Activated CD4-positive, alpha-beta T cell treated with anti-CD3 and anti-CD28 coated beads, Interleukin-2, amount 10 ng/mL, durations not matched to agents 24 days and 14 days (primary cell): ENCODE measurements around the gene ARL6IP5. TPM values are rescaled to one million over a fixed set of nuclear protein-coding genes. Genes with fewer than 3 reads are reported as not detected.
A peak's percentile ranks its signal among the peaks of the same experiment; 100 is the strongest.

ENCODE experiments used
- DNase-seq: peaks from one replicate; pipeline ENCODE4 v3.0.0; 2022
- H3K27ac Mint-ChIP-seq: one replicate; pipeline ENCODE4 v1.8.0; 2022; ENCODE audit warnings: mild to moderate bottlenecking, mixed read lengths
- H3K27me3 Mint-ChIP-seq: one replicate; pipeline ENCODE4 v1.8.0; 2022; ENCODE audit warnings: mixed read lengths
- H3K36me3 Mint-ChIP-seq: one replicate; pipeline ENCODE4 v1.8.0; 2022; ENCODE audit warnings: low read depth, mild to moderate bottlenecking, mixed read lengths
- H3K4me1 Mint-ChIP-seq: one replicate; pipeline ENCODE4 v1.8.0; 2021; ENCODE audit warnings: mixed read lengths
- H3K4me3 Mint-ChIP-seq: one replicate; pipeline ENCODE4 v1.8.0; 2022; ENCODE audit warnings: mild to moderate bottlenecking, moderate library complexity, mixed read lengths
- H3K9me3 Mint-ChIP-seq: one replicate; pipeline ENCODE4 v1.8.0; 2021; ENCODE audit warnings: mixed read lengths
- intact Hi-C: fragments of 100-400 bp; cut with micrococcal nuclease; formaldehyde crosslinking; loops from one replicate; pipeline ENCODE4 v1.15.1; 2023
- total RNA-seq: library from RNA; stranded (reverse); gene quantifications from 2 replicates; pipeline ENCODE4 v1.2.3, GENCODE V29; 2022

ARL6IP5 gene
- total RNA-seq, 1 donor from 2014 or later = 122 TPM

- peak overlapping the region; percentile 76 for H3K27ac Mint-ChIP-seq
- intact Hi-C loops = loop anchor here (1.0 to 5.0 kb wide), 6 partner anchors 15 to 1983 kb away; partner anchors contain the start of gene TMF1
- peaks cover 50% of the 10 kb centered on the region for H3K4me1 Mint-ChIP-seq
- DNase-seq = peak; percentile 77
- H3K9me3 Mint-ChIP-seq = no peaks in the 10 kb centered on the region
- H3K36me3 Mint-ChIP-seq = peaks cover 23% of the 10 kb centered on the region
- peak overlapping the region; percentile 90 for H3K4me3 Mint-ChIP-seq
- no peaks in the 10 kb centered on the region for H3K27me3 Mint-ChIP-seq
These were observed 5.2 kb upstream of the ARL6IP5 start for GRCh38 chr3:69079269-69080159.

GRCh38 chr3:69080233-69080920, 4.4 kb upstream of the ARL6IP5 start, which contains the start of gene UBA3:
Gene UBA3, minus strand, starts transcription at chr3:69080365. Its CDS starts 12 bp downstream, at chr3:69080353.
- Mint-ChIP-seq H3K4me1 (peaks cover 51% of the 10 kb centered on the region), H3K4me3 (peak within 1 kb of the TSS; percentile 90), H3K9me3 (no peaks in the 10 kb centered on the region), H3K27me3 (no peaks in the 10 kb centered on the region), H3K36me3 (peaks cover 23% of the 10 kb centered on the region), H3K27ac (peak within 1 kb of the TSS; percentile 95)
- DNase-seq = peak; percentile 96
- intact Hi-C loops = loop anchor here (1.0 to 5.0 kb wide), 5 partner anchors 14 to 1982 kb away; partner anchors contain the start of gene TMF1

DNA sequence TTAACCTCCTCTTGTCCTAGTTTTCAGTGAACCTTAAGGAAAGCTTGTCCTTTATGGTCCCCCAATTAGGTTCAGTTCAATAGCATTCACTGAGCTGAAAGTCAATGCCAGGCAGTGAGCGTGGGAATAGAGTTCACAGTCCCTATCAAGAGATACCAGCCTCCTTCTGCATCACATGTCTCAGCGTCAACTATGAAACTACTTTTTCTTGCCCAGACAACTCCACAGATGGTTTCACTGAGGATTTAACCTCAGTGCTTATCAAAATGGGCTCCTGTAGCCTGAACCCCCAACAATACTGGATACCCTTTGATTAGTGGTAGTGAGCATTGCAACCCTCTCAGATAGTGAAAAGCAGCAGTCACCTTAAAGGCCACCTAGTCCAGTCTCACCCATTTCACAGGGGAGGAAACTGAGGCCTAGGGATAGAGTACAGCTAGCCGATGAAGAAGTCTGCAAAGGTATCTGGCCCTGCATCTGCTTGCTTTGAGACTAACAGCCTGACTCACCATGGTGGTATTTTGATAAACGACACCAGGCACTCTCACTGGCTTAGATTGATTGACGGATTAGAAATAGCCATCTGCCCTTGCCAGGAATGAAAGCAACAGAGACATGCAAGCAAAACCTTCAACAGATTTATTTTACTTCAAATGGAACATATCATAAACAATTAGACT, 3.0 kb upstream of the ARL6IP5 start:
- peak; percentile 72 for DNase-seq
- intact Hi-C loops = loop anchor here (2.0 to 5.0 kb wide), 5 partner anchors 13 to 1981 kb away; no protein-coding TSS in a partner anchor
- Mint-ChIP-seq H3K36me3 (peaks cover 24% of the 10 kb centered on the region), H3K9me3 (no peaks in the 10 kb centered on the region), H3K27me3 (no peaks in the 10 kb centered on the region), H3K4me1 (peaks cover 49% of the 10 kb centered on the region), H3K4me3 (peak overlapping the region; percentile 80), H3K27ac (peak overlapping the region; percentile 95)

DNA sequence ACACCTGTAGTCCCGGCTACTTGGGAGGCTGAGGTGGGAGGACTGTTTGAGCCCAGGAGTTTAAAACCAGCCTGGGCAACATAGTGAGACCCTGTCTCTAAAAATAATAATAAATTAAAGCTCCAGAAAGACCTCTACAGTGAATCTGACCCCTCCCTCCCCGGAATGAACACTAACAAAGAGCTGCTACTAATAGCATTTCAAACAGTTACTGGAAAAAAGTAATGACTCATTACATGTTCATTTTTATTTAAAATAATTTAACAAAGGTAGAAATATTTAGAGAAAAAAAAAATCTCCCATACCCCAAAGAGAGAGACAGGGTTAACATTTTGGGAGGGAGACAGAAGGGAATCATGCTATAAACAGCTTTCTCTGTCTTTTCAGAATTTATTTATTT, 2.4 kb upstream of the ARL6IP5 start:
- H3K4me3 Mint-ChIP-seq = peak overlapping the region; percentile 70
- H3K9me3 Mint-ChIP-seq = no peaks in the 10 kb centered on the region
- peak overlapping the region; percentile 95 for H3K27ac Mint-ChIP-seq
- no peak for DNase-seq
- intact Hi-C loops = loop anchor here (2.0 to 5.0 kb wide), 4 partner anchors 200 to 1980 kb away; no protein-coding TSS in a partner anchor
- peaks cover 25% of the 10 kb centered on the region for H3K36me3 Mint-ChIP-seq
- H3K27me3 Mint-ChIP-seq = no peaks in the 10 kb centered on the region
- H3K4me1 Mint-ChIP-seq = peaks cover 45% of the 10 kb centered on the region

GRCh38 chr3:69082805-69083204, 1.9 kb upstream of the ARL6IP5 start:
- peak overlapping the region; percentile 95 for H3K27ac Mint-ChIP-seq
- H3K4me1 Mint-ChIP-seq = peaks cover 44% of the 10 kb centered on the region
- peak overlapping the region; percentile 70 for H3K4me3 Mint-ChIP-seq
- peaks cover 22% of the 10 kb centered on the region for H3K36me3 Mint-ChIP-seq
- intact Hi-C loops = loop anchor here (2.0 to 5.0 kb wide), 4 partner anchors 199 to 1979 kb away; no protein-coding TSS in a partner anchor
- no peaks in the 10 kb centered on the region for H3K27me3 Mint-ChIP-seq
- DNase-seq = peak; percentile 90
- H3K9me3 Mint-ChIP-seq = no peaks in the 10 kb centered on the region

- Mint-ChIP-seq H3K27me3 (no peaks in the 10 kb centered on the region), H3K4me1 (peaks cover 52% of the 10 kb centered on the region), H3K4me3 (peak overlapping the region; percentile 96), H3K36me3 (peaks cover 33% of the 10 kb centered on the region), H3K27ac (peak overlapping the region; percentile 95), H3K9me3 (no peaks in the 10 kb centered on the region)
- intact Hi-C loops = loop anchor here (2.0 kb wide), 2 partner anchors 72 to 242 kb away; partner anchors contain the start of gene EOGT
- peak; percentile 76 for DNase-seq
These were observed 563 bp downstream of the ARL6IP5 start for GRCh38 chr3:69085168-69085832.

DNA sequence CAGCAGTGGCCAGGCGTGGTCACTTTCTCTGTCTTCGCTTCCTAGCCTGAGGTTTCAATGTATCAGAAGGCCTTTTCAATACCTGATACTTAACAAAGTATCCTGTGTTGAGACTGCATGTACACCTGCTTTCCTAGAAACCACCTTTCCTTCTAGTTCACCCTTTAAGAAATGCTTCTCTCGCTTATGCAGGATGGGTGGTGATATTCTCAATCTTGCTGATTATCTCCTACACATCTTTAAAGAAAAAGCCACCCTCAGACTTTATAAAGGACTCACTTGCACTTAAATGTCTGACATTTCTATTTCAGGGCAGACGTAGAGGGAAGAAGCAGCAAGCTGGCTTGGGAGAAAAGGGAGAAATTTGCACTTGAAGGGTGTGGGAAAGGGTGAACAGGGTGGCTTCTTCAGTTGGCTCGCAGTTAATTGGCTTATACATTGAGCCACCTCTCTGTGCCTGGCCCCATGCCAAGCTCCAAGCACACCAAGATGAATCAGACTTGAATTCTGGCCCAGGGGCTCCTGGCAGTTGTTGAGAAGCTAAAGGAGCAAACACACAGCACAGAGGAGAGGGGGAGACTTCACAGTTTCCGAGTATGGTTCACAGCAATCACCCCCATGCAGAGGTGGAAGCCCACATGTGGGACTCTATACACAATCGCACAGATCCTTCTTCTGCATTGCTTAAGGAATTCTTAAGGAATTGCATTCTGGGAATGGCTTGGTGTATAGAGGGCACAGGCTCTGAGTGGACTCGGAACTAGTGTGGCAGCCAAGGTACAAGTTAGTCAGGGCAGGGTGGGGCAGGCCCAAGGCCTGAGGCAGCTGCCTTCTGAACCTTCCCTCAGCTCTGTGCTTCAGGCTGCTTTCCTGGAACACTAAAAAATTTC, 1.3 kb downstream of the ARL6IP5 start:
- peaks cover 40% of the 10 kb centered on the region for H3K36me3 Mint-ChIP-seq
- no peaks in the 10 kb centered on the region for H3K27me3 Mint-ChIP-seq
- peak; percentile 81 for DNase-seq
- no peaks in the 10 kb centered on the region for H3K9me3 Mint-ChIP-seq
- intact Hi-C loops = loop anchor here (2.0 kb wide), 2 partner anchors 73 to 241 kb away; partner anchors contain the start of gene EOGT
- peak overlapping the region; percentile 96 for H3K4me3 Mint-ChIP-seq
- H3K27ac Mint-ChIP-seq = peak overlapping the region; percentile 95
- H3K4me1 Mint-ChIP-seq = peaks cover 57% of the 10 kb centered on the region

DNA sequence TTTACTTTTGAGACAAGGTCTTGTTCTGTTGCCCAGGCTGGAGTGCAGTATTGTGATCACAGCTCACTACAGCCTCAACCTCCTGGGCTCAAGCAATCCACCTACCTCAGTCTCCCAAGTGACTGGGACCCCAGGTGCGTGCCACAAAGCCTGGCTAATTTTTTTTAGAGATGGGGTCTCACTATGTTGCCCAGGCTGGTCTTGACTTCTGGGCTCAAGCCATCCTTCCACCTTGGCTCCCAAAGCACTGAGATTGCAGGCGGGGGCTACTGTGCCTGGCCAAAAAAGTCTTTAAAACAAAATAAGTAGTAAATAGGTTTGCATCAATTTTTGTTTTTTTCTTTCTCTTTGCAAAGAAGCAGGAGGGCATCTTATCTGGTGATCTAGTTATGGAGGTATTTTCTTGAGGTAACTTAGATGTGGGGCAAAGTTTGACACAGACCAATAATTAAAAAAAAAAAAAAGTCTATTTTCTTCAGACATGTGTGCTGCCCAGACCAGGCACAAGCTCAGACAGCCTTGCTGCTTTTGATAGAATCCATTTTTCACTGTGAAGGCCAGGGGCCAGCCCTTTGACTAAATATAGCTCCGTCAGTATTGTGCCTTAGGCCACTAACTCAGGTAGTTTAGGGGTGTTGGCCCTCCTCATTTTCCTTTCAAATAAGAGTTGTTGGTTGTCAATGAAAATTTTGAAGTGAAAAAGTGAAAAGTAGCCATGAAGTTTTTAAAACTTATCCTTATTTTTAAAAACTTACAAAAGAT, 2.5 kb downstream of the ARL6IP5 start:
- Mint-ChIP-seq H3K9me3 (no peaks in the 10 kb centered on the region), H3K27me3 (no peaks in the 10 kb centered on the region), H3K4me1 (peaks cover 56% of the 10 kb centered on the region), H3K4me3 (peak overlapping the region; percentile 96), H3K27ac (peak overlapping the region; percentile 78), H3K36me3 (peaks cover 49% of the 10 kb centered on the region)
- intact Hi-C loops = no loop called here
- DNase-seq = no peak

GRCh38 chr3:69088063-69088462, 3.3 kb downstream of the ARL6IP5 start:
- peak; percentile 70 for DNase-seq
- intact Hi-C loops = no loop called here
- Mint-ChIP-seq H3K27ac (peak overlapping the region; percentile 82), H3K9me3 (no peaks in the 10 kb centered on the region), H3K36me3 (peaks cover 53% of the 10 kb centered on the region), H3K4me1 (peaks cover 58% of the 10 kb centered on the region), H3K4me3 (peak overlapping the region; percentile 96), H3K27me3 (no peaks in the 10 kb centered on the region)

DNA sequence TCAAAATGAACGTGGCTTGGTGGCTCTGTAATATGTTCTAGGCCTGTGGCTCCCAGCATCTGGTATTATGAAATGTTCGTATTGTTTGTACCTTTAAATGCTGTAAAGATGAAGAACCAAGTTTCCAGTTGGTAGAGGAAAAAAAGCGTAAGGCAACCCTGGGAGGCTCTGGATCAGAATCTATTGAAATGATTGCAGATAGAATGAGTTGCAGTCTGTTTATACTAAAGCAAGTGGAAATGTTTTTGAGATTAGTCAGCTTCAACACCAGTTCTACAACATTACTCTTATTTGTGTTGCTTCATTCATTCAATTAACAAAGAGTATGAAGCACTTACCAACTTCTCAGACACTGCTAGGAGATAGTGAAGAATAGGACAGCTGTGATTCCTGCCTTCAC, 5.3 kb downstream of the ARL6IP5 start:
- H3K4me3 Mint-ChIP-seq = peak overlapping the region; percentile 72
- no peaks in the 10 kb centered on the region for H3K27me3 Mint-ChIP-seq
- peaks cover 64% of the 10 kb centered on the region for H3K4me1 Mint-ChIP-seq
- no peaks in the 10 kb centered on the region for H3K9me3 Mint-ChIP-seq
- H3K27ac Mint-ChIP-seq = peak overlapping the region; percentile 89
- DNase-seq = no peak
- intact Hi-C loops = no loop called here
- peaks cover 69% of the 10 kb centered on the region for H3K36me3 Mint-ChIP-seq

- peak overlapping the region; percentile 89 for H3K4me3 Mint-ChIP-seq
- intact Hi-C loops = loop anchor here (1.0 to 2.0 kb wide), 2 partner anchors 7 to 345 kb away; partner anchors contain the start of gene ARL6IP5
- H3K36me3 Mint-ChIP-seq = peaks cover 70% of the 10 kb centered on the region
- H3K4me1 Mint-ChIP-seq = peaks cover 73% of the 10 kb centered on the region
- no peaks in the 10 kb centered on the region for H3K27me3 Mint-ChIP-seq
- peak overlapping the region; percentile 97 for H3K27ac Mint-ChIP-seq
- no peaks in the 10 kb centered on the region for H3K9me3 Mint-ChIP-seq
- no peak for DNase-seq
These were observed 6.8 kb downstream of the ARL6IP5 start for GRCh38 chr3:69091389-69092029.
